ENCODE measurements around the gene CIRBP. TPM values are rescaled to one million over a fixed set of nuclear protein-coding genes. Genes with fewer than 3 reads are reported as not detected.

Gene CIRBP
- total and polyA plus RNA-seq, 2 of the 13 experiments (the other 11 are each of a cell fraction or from before 2014, with no cell fraction given): 133 to 140 TPM

DNA sequence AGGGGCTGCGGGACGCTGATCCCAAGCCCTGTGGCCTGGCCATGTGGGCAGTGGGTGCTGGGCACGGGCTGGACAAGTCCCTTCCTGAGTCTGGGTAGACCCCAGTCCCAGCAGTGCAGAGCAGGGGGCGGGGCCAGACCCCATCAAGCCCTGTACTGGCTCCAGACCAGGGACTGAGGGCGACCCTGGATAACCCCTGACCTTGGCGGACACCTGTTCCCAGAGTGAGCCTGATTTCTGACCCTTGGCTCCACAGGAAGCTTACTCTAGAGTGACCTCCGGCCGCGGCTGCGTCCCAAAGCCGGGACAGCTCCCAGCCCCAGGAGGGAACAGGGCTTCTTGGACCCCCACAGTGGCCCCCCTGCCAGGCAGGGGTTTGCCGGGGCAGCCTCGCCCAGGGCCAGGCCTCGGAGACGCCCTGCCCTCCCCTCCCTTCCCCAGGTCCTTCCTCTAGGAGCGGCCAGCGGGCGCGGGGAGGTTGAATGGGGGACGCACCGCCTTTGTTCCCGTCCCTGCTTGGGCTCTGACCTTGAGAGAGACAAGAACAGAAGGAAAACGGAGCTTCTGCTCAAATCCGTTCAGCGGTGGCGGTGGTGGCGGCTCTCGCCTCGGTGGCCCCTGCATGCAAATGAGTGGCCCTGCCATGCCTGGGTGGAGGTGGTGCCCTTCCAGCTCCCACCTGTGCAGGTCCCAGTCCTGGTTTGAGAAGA, 14.2 kb downstream of the CIRBP start (continued):
- no peak for TF ChIP-seq CSRNP2 (CRISPR knock-in tag; conservative IDR thresholded peaks at IDR 0.05; ENCODE audit: low read depth)
- TF ChIP-seq ATAD3A (CRISPR knock-in tag; IDR thresholded peaks at IDR 0.05): no peak
- peak; percentile 24; the same call in 1 of the 2 replicates for TF ChIP-seq KDM4B (CRISPR knock-in tag; IDR thresholded peaks at IDR 0.05)
- peak; percentile 86 for TF ChIP-seq ZBTB7A (CRISPR knock-in tag; IDR thresholded peaks at IDR 0.05)
- TF ChIP-seq BRCA1 (CRISPR knock-in tag; IDR thresholded peaks at IDR 0.05): no peak
- no peak for TF ChIP-seq THYN1 (CRISPR knock-in tag; IDR thresholded peaks at IDR 0.05; ENCODE audit: borderline replicate concordance, low read depth)
- no peak; the same call in 1 of the 2 replicates for TF ChIP-seq ERF (CRISPR knock-in tag; IDR thresholded peaks at IDR 0.05)
- no peak for TF ChIP-seq ZNF546 (CRISPR knock-in tag; conservative IDR thresholded peaks at IDR 0.05)
- TF ChIP-seq GABPB1 (CRISPR knock-in tag; IDR thresholded peaks at IDR 0.05): peak; percentile 71; the same call in 1 of the 2 replicates
- TF ChIP-seq, protein P1, sequence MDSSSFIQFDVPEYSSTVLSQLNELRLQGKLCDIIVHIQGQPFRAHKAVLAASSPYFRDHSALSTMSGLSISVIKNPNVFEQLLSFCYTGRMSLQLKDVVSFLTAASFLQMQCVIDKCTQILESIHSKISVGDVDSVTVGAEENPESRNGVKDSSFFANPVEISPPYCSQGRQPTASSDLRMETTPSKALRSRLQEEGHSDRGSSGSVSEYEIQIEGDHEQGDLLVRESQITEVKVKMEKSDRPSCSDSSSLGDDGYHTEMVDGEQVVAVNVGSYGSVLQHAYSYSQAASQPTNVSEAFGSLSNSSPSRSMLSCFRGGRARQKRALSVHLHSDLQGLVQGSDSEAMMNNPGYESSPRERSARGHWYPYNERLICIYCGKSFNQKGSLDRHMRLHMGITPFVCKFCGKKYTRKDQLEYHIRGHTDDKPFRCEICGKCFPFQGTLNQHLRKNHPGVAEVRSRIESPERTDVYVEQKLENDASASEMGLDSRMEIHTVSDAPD (CRISPR knock-in tag; IDR thresholded peaks at IDR 0.05): no peak
- no peak for TF ChIP-seq TARDBP (CRISPR knock-in tag; IDR thresholded peaks at IDR 0.05)
- TF ChIP-seq, protein P2, sequence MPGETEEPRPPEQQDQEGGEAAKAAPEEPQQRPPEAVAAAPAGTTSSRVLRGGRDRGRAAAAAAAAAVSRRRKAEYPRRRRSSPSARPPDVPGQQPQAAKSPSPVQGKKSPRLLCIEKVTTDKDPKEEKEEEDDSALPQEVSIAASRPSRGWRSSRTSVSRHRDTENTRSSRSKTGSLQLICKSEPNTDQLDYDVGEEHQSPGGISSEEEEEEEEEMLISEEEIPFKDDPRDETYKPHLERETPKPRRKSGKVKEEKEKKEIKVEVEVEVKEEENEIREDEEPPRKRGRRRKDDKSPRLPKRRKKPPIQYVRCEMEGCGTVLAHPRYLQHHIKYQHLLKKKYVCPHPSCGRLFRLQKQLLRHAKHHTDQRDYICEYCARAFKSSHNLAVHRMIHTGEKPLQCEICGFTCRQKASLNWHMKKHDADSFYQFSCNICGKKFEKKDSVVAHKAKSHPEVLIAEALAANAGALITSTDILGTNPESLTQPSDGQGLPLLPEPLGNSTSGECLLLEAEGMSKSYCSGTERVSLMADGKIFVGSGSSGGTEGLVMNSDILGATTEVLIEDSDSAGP (CRISPR knock-in tag; IDR thresholded peaks at IDR 0.05; ENCODE audit: borderline replicate concordance): peak; percentile 56; the same call in 1 of the 2 replicates
- no peak for TF ChIP-seq PRDM4 (CRISPR knock-in tag; IDR thresholded peaks at IDR 0.05; ENCODE audit: borderline replicate concordance)
- no peak for TF ChIP-seq ZNF34 (CRISPR knock-in tag; IDR thresholded peaks at IDR 0.05; ENCODE audit: borderline replicate concordance)
- TF ChIP-seq NONO (IDR thresholded peaks at IDR 0.05): no peak
- peak; percentile 77 for TF ChIP-seq NONO (CRISPR knock-in tag; conservative IDR thresholded peaks at IDR 0.05)
- 0 out of 2 replicates have a peak, but pooled peaks have one; percentile 12 for TF ChIP-seq DR1 (CRISPR knock-in tag; IDR thresholded peaks at IDR 0.05)
- TF ChIP-seq ZNF776 (CRISPR knock-in tag; IDR thresholded peaks at IDR 0.05): no peak
- TF ChIP-seq ZNF264 (CRISPR knock-in tag; IDR thresholded peaks at IDR 0.05): no peak
- TF ChIP-seq RXRA (CRISPR knock-in tag; IDR thresholded peaks at IDR 0.05): peak; percentile 99
- TF ChIP-seq ZKSCAN1 (IDR thresholded peaks at IDR 0.05; ENCODE audit: low read length): no peak
- TF ChIP-seq MED1 (CRISPR knock-in tag; IDR thresholded peaks at IDR 0.05): peak; percentile 79
- TF ChIP-seq RBM39 (IDR thresholded peaks at IDR 0.05; ENCODE audit: low read depth, low read length, poor library complexity, severe bottlenecking): peak; percentile 0

All from HepG2 (cell line).